Fibroblast of skin of abdomen (primary cell): ENCODE measurements around the gene DCAF12.
"Not testable (repeated sequence)": the region's sequence is repeated elsewhere in the genome, so short reads cannot be mapped to it uniquely, and the experiment has no call there.

Experiments
- DNase-seq: peaks from one replicate; pipeline ENCODE4 v3.0.0-alpha.2; 2013

Gene DCAF12

DNA sequence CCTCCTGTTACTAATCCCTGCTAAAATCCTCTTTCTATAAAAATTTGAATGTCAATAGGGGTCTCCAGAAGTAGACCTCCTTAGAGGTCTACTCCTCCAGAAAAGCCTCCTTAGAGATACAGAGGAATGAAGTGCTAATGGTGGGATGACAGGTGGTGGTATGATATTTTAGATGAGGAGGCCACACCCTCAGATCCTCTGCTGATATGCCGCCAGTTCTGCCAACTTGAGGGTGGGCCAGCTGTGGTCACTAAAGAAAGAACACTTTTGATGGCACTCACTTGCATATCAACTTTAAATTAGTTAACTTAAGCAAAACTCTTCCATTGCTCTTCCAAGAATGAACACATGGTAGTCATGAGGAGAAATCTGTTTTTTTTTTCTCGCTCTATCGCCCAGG lies 61.0 kb downstream of the DCAF12 start:
- no peak for DNase-seq

DNA sequence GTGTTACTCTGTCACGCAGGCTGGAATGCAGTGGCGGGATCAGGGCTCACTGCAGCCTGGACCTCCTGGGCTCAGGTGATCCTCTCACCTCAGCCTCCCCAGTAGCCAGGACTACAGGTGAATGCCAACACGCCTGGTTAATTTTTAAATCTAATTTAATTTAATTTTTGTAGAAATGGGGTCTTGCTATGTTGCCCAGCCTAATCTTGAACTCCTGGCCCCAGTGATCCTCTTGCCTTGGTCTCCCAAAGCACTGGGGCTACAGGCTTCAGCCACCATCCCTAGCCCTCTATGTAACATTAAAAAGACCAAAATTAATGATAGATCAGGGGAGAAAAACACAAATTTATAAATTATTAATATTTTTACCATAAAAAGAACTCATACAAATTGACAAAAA lies 66.5 kb downstream of the DCAF12 start:
- no peak for DNase-seq

GRCh38 chr9:34059281-34059680 lies 67.2 kb downstream of the DCAF12 start:
- no peak for DNase-seq

DNA sequence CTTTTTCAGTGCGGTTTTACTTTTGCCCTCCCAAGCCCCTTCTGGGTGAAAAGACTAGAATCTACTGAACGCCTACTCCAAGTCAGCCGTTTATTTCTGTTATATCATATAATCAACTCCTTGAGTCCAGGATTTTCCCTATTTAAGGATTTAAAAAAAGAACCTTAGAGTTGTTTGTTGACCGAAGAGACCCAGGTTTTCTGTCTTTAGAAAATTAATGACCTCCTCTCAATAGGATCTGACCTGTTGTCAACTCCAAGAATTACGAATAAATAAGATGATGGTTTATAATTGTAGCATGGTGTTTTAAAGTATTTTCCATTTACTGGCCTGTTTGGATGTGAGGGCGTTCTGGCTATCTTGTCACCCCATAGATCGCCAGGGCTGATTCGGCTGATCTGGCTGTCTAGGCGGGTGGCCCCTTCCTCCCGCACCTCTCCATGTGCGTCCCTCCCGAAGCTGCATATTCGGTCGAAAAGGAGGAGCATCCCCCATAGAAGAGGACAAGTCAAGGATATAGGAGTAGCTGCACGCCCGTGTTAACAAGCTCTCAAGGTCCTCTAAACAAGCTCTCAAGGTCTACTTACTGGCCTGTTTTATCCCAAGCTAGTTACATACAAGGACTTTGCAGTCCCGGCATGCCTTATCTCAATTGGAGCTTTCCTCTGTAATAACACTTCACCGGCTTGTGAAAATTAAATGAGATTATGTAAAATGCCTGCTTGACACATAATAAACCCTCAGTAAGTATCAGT lies 76.7 kb downstream of the DCAF12 start:
- DNase-seq = no peak

GRCh38 chr9:34048727-34049629 lies 77.5 kb downstream of the DCAF12 start, which contains the start of gene UBAP2:
Gene UBAP2, minus strand, starts transcription at chr9:34048887. Its CDS starts 31,739 bp downstream, at chr9:34017148.
- DNase-seq = peak; percentile 98

DNA sequence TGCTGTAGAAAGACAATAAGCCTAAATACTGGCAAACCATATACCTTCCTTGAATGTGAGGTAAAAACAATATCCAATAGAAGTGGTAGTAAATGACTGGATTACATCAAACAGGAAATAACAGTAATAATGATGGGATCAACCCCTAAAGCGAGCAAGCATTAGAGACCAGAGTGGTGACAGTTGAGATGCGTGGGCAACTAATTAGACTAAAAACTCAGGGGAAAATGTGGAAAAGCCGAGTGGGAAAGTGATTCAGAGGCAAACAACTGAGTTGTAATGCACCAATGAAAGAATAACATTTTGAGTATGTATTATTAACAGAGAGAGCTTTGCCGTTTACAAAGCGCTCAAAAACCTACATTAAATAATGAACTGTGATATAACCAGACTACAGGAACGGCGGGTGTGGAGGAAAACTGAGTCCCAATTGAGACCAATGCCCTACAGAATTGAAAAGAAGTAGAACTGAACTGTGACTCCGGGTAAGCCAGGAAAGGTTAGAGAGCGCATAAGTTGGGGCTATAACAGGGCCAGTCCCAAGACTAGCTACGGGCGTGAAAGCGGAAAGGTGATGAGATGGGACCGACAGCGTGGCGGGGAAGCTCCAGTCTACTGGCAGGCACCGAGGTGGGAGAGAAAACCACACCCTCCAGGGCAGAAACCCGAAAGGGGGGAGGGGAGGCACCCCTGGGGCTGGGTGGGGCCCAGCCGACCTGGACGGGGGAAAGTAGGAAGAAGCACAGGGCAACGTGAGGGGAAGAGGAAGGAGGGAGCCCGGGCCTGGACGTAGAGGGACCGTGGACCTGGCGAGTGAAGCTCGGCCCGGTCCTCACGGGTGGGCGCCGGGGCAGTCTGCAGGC lies 78.4 kb downstream of the DCAF12 start:
- DNase-seq = no peak

- DNase-seq = no peak
Observed at GRCh38 chr9:34046784-34047379, 79.6 kb downstream of the DCAF12 start.

GRCh38 chr9:34045903-34046302 lies 80.6 kb downstream of the DCAF12 start:
- no peak for DNase-seq

GRCh38 chr9:34042074-34042473 lies 84.4 kb downstream of the DCAF12 start:
- DNase-seq = not testable (repeated sequence)

- not testable (repeated sequence) for DNase-seq
Observed at GRCh38 chr9:34038851-34039250, 87.6 kb downstream of the DCAF12 start.

DNA sequence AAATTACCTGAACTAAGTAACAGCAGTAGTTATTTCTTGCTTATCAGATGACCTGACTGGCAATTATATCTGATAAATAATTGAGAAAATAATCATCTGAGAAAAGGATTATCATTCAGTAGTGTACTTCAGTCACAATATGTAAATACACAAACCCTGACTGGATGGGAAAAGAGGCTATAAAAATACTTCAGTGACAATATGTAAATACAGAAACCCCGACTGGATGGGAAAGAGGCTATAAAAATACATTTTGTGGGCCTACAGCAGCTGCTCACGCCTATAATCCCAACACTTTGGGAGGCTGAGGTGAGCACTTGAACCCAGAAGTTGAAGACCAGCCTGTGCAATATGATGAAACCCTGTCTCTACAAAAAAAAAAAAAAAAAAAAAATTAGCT lies 88.9 kb downstream of the DCAF12 start:
- no peak for DNase-seq

GRCh38 chr9:34036625-34037024 lies 89.9 kb downstream of the DCAF12 start:
- no peak for DNase-seq
